MCF 10A (cell line): ENCODE results near the gene RAB10. TPM values are rescaled to one million over a fixed set of nuclear protein-coding genes. Genes with fewer than 3 reads are reported as not detected.

Source experiments
- BruUV-seq: library from RNA; stranded (reverse); fragments of 400-500 nt; replicated peaks from 2 replicates; lab custom pipeline; 2021; lab: Mats Ljungman, UMichigan
- CTCF ChIA-PET: fragments of 300-600 bp; sonication (Branson Sonifier 250); formaldehyde crosslinking; extraction: SDS; loops from one replicate; lab custom pipeline; 2021; ENCODE audit warnings: antibody characterized with exemption, inconsistent platforms; lab: Yijun Ruan, JAX
- POLR2A ChIA-PET: fragments of 300-600, 350-650 bp; sonication (Branson Sonifier 250); formaldehyde crosslinking; extraction: SDS; loops from one replicate; lab custom pipeline; 2020; ENCODE audit warnings: antibody characterized with exemption, inconsistent platforms; lab: Yijun Ruan, JAX
- DNase-seq: peaks from one replicate; pipeline ENCODE4 v3.0.0-alpha.2; 2018; ENCODE audit not compliant: unreplicated experiment
- H3K27ac Mint-ChIP-seq: one replicate; pipeline ENCODE4 v1.8.0; 2022; ENCODE audit warnings: mild to moderate bottlenecking, low read depth, mixed read lengths; ENCODE audit not compliant: unreplicated experiment
- H3K27me3 Mint-ChIP-seq: one replicate; pipeline ENCODE4 v1.8.0; 2022; ENCODE audit warnings: mixed read lengths; ENCODE audit not compliant: insufficient read depth, unreplicated experiment
- H3K36me3 Mint-ChIP-seq: one replicate; pipeline ENCODE4 v1.8.0; 2022; ENCODE audit warnings: mild to moderate bottlenecking, moderate library complexity, mixed read lengths; ENCODE audit not compliant: insufficient read depth, unreplicated experiment
- H3K4me1 Mint-ChIP-seq: one replicate; pipeline ENCODE4 v1.8.0; 2022; ENCODE audit warnings: mixed read lengths; ENCODE audit not compliant: insufficient read depth, unreplicated experiment
- H3K4me3 Mint-ChIP-seq: one replicate; pipeline ENCODE4 v1.8.0; 2022; ENCODE audit warnings: mild to moderate bottlenecking, moderate library complexity, mixed read lengths; ENCODE audit not compliant: unreplicated experiment
- H3K9me3 Mint-ChIP-seq: one replicate; pipeline ENCODE4 v1.8.0; 2022; ENCODE audit warnings: mixed read lengths; ENCODE audit not compliant: unreplicated experiment
- CTCF ChIP-seq: fragments of 200-600 bp; IDR thresholded peaks from one replicate; pipeline ENCODE4 v1.8.0; 2022; ENCODE audit warnings: antibody characterized with exemption, mild to moderate bottlenecking; ENCODE audit not compliant: unreplicated experiment
- intact Hi-C: fragments of 100-400 bp; cut with micrococcal nuclease; formaldehyde crosslinking; loops from 2 replicates; pipeline ENCODE4 v1.14.1; 2022
- total RNA-seq: library from RNA; stranded (reverse); gene quantifications from 2 replicates; pipeline ENCODE4 v1.2.3, GENCODE V29; 2022

Gene RAB10
- total RNA-seq, 1 experiment from 2014 or later = 147 TPM

GRCh38 chr2:26008851-26009566 is 24.9 kb upstream of the RAB10 start:
- no peaks in the 10 kb centered on the region for H3K36me3 Mint-ChIP-seq
- peaks cover 35% of the 10 kb centered on the region for H3K4me1 Mint-ChIP-seq
- peak; percentile 99 for DNase-seq
- intact Hi-C loops = loop anchor here (1.0 kb wide), 2 partner anchors 9 to 24 kb away; no protein-coding TSS in a partner anchor
- CTCF ChIA-PET = interaction anchor here (0.6 to 1.8 kb wide), 4 partner anchors 9 to 157 kb away, joined by 3 to 6 read pairs (median 4); no protein-coding TSS in a partner anchor
- H3K27ac Mint-ChIP-seq = peak overlapping the region; percentile 91
- H3K27me3 Mint-ChIP-seq = no peaks in the 10 kb centered on the region
- H3K4me3 Mint-ChIP-seq = peak overlapping the region; percentile 29
- POLR2A ChIA-PET = interaction anchor here (0.6 to 5.9 kb wide), 15 partner anchors 9 to 237 kb away, joined by 3 to 192 read pairs (median 5); partner anchors contain the start of gene RAB10
- no peaks in the 10 kb centered on the region for H3K9me3 Mint-ChIP-seq
- no TSS peak for BruUV-seq
- TF ChIP-seq CTCF = no peak

- CTCF ChIA-PET = interaction anchor here (1.1 to 1.8 kb wide), 3 partner anchors 10 to 26 kb away, joined by 4 to 6 read pairs (median 5); no protein-coding TSS in a partner anchor
- peaks cover 35% of the 10 kb centered on the region for H3K4me1 Mint-ChIP-seq
- intact Hi-C loops = loop anchor here (1.0 kb wide), 2 partner anchors 9 to 24 kb away; no protein-coding TSS in a partner anchor
These were observed 24.3 kb upstream of the RAB10 start for GRCh38 chr2:26009567-26009963.

GRCh38 chr2:26010943-26011342 is 22.9 kb upstream of the RAB10 start:
- no peak for TF ChIP-seq CTCF
- Mint-ChIP-seq H3K4me1 (peaks cover 30% of the 10 kb centered on the region), H3K4me3 (no peak overlapping the region), H3K27ac (peak overlapping the region; percentile 72), H3K9me3 (no peaks in the 10 kb centered on the region), H3K27me3 (no peaks in the 10 kb centered on the region), H3K36me3 (no peaks in the 10 kb centered on the region)
- BruUV-seq = no TSS peak
- intact Hi-C loops = no loop called here
- DNase-seq = no peak
- ChIA-PET CTCF (interaction anchor here (0.6 kb wide), 1 partner anchor 10 kb away, joined by 4 read pairs; no protein-coding TSS in a partner anchor), POLR2A (interaction anchor here (1.1 to 5.9 kb wide), 5 partner anchors 10 to 236 kb away, joined by 3 to 192 read pairs (median 5); partner anchors contain the start of gene RAB10)

More at GRCh38 chr2:26009567-26009963, 24.3 kb upstream of the RAB10 start:
- Mint-ChIP-seq H3K27me3 (no peaks in the 10 kb centered on the region), H3K27ac (peak overlapping the region; percentile 91), H3K4me3 (peak overlapping the region; percentile 29), H3K36me3 (no peaks in the 10 kb centered on the region), H3K9me3 (no peaks in the 10 kb centered on the region)
- no peak for TF ChIP-seq CTCF
- DNase-seq = no peak
- POLR2A ChIA-PET = interaction anchor here (0.5 to 5.9 kb wide), 10 partner anchors 8 to 336 kb away, joined by 3 to 192 read pairs (median 8); partner anchors contain the start of genes RAB10 and SELENOI
- BruUV-seq = no TSS peak

GRCh38 chr2:26011609-26011989 is 22.3 kb upstream of the RAB10 start:
- intact Hi-C loops = no loop called here
- no peaks in the 10 kb centered on the region for H3K27me3 Mint-ChIP-seq
- no peak for TF ChIP-seq CTCF
- no TSS peak for BruUV-seq
- no peak for DNase-seq
- H3K4me3 Mint-ChIP-seq = no peak overlapping the region
- no peaks in the 10 kb centered on the region for H3K9me3 Mint-ChIP-seq
- POLR2A ChIA-PET = interaction anchor here (1.0 to 5.9 kb wide), 8 partner anchors 9 to 235 kb away, joined by 3 to 192 read pairs (median 3); partner anchors contain the start of gene RAB10
- CTCF ChIA-PET = interaction anchor here (0.6 to 1.3 kb wide), 4 partner anchors 8 to 27 kb away, joined by 3 to 4 read pairs (median 3); partner anchors contain the start of gene RAB10
- peaks cover 30% of the 10 kb centered on the region for H3K4me1 Mint-ChIP-seq
- no peaks in the 10 kb centered on the region for H3K36me3 Mint-ChIP-seq
- peak overlapping the region; percentile 72 for H3K27ac Mint-ChIP-seq
